Lower leg skin (tissue), 3 donors: Measurements from ENCODE around the gene MRPL34.

Experiments used
- POLR2A ChIP-seq, 2 donors: fragments of 450-650 bp; IDR thresholded peaks; one replicate each; pipeline ENCODE4 v1.6.1; 2016 to 2017; ENCODE audit warnings: antibody characterized with exemption in 2 of 2, mild to moderate bottlenecking in 1 of 2, moderate library complexity in 1 of 2
- TF ChIP-seq, protein P1 (sequence below), 3 donors: fragments of 450-650 bp; IDR thresholded peaks; one replicate each; pipeline ENCODE4 v1.5.1; 2016; ENCODE audit warnings: antibody characterized with exemption in 3 of 3, mild to moderate bottlenecking in 3 of 3, moderate library complexity in 2 of 3

DNA sequence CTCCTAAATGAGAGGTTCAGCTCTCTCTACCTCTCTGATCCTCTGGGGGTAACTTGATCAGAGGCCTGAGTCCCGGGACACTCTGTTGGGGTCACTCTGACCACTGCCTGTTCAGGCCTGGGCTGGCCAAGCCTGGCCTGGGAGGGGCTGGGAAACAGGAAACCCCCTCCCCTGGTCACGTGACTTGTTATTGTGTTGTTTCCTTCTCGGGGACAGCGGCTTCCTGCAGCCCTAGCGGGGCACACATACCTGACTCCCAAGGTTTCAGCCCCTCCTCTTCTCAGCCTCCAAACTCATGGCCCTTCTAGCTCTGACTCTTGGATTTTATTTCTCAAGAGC is 41.1 kb upstream of the MRPL34 start, which contains the start of gene USHBP1:
- TF ChIP-seq, protein P1, sequence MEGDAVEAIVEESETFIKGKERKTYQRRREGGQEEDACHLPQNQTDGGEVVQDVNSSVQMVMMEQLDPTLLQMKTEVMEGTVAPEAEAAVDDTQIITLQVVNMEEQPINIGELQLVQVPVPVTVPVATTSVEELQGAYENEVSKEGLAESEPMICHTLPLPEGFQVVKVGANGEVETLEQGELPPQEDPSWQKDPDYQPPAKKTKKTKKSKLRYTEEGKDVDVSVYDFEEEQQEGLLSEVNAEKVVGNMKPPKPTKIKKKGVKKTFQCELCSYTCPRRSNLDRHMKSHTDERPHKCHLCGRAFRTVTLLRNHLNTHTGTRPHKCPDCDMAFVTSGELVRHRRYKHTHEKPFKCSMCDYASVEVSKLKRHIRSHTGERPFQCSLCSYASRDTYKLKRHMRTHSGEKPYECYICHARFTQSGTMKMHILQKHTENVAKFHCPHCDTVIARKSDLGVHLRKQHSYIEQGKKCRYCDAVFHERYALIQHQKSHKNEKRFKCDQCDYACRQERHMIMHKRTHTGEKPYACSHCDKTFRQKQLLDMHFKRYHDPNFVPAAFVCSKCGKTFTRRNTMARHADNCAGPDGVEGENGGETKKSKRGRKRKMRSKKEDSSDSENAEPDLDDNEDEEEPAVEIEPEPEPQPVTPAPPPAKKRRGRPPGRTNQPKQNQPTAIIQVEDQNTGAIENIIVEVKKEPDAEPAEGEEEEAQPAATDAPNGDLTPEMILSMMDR (IDR thresholded peaks at IDR 0.05) = no peak
- no peak for TF ChIP-seq POLR2A (IDR thresholded peaks at IDR 0.05)
